CD8-positive, alpha-beta memory T cell (primary cell): ENCODE data around the gene CTNNA1. TPM values are rescaled to one million over a fixed set of nuclear protein-coding genes. Genes with fewer than 3 reads are reported as not detected.

ENCODE experiments used
- CTCF ChIA-PET: fragments of 350-600 bp; sonication (Branson Sonifier 250); formaldehyde crosslinking; loops from one replicate; lab custom pipeline; 2021; ENCODE audit warnings: antibody characterized with exemption; lab: Charles Lee
- POLR2A ChIA-PET: fragments of 350-600 bp; sonication (Branson Sonifier 250); formaldehyde crosslinking; loops from one replicate; lab custom pipeline; 2021; ENCODE audit warnings: antibody characterized with exemption; lab: Charles Lee
- DNase-seq, 5 donors: peaks; one replicate each; pipeline versions ENCODE4 v3.0.0 to v3.0.0-alpha.2; 2020 to 2022; ENCODE audit warnings: mixed read lengths in 1 of 5
- H3K27ac ChIP-seq: one replicate; pipeline ENCODE4 v1.7.0; 2013; ENCODE audit warnings: low read depth, mild to moderate bottlenecking, low read length, moderate library complexity
- H3K27me3 ChIP-seq: 2 replicates; pipeline ENCODE4 v1.7.0; 2013; ENCODE audit warnings: low read length, mild to moderate bottlenecking; ENCODE audit not compliant: insufficient read depth, poor library complexity, severe bottlenecking
- H3K36me3 ChIP-seq: 2 replicates; pipeline ENCODE4 v1.7.0; 2013; ENCODE audit warnings: mild to moderate bottlenecking, low read length, moderate library complexity; ENCODE audit not compliant: insufficient read depth
- H3K4me1 ChIP-seq: 2 replicates; pipeline ENCODE4 v1.7.0; 2013; ENCODE audit warnings: mild to moderate bottlenecking, low read length, moderate library complexity; ENCODE audit not compliant: insufficient read depth
- H3K4me3 ChIP-seq: 2 replicates; pipeline ENCODE4 v1.7.0; 2013; ENCODE audit warnings: mild to moderate bottlenecking, low read length
- H3K9me3 ChIP-seq: 2 replicates; pipeline ENCODE4 v1.7.0; 2013; ENCODE audit warnings: mild to moderate bottlenecking, low read length
- H3K27ac Mint-ChIP-seq, 8 donors: one replicate each; pipeline ENCODE4 v1.8.0; 2020 to 2021; ENCODE audit warnings: mixed read lengths in 8 of 8, mild to moderate bottlenecking in 6 of 8, inconsistent platforms in 3 of 8, moderate library complexity in 3 of 8
- H3K27me3 Mint-ChIP-seq, 2 donors: one replicate each; pipeline ENCODE4 v1.8.0; 2020 to 2021; ENCODE audit warnings: mixed read lengths in 2 of 2, mild to moderate bottlenecking in 1 of 2, moderate library complexity in 1 of 2
- H3K36me3 Mint-ChIP-seq, 3 donors: one replicate each; pipeline ENCODE4 v1.8.0; 2020 to 2021; ENCODE audit warnings: mixed read lengths in 3 of 3, inconsistent platforms in 1 of 3, mild to moderate bottlenecking in 1 of 3
- H3K4me1 Mint-ChIP-seq, 3 donors: one replicate each; pipeline ENCODE4 v1.8.0; 2020 to 2021; ENCODE audit warnings: mixed read lengths in 3 of 3, inconsistent platforms in 1 of 3, mild to moderate bottlenecking in 1 of 3
- H3K4me3 Mint-ChIP-seq, 7 donors: one replicate each; pipeline ENCODE4 v1.8.0; 2020 to 2021; ENCODE audit warnings: mixed read lengths in 7 of 7, mild to moderate bottlenecking in 6 of 7, moderate library complexity in 4 of 7, inconsistent platforms in 2 of 7
- H3K9me3 Mint-ChIP-seq, 5 donors: one replicate each; pipeline ENCODE4 v1.8.0; 2020 to 2022; ENCODE audit warnings: mixed read lengths in 5 of 5, mild to moderate bottlenecking in 3 of 5, moderate library complexity in 2 of 5, inconsistent platforms in 1 of 5
- polyA plus RNA-seq: library from polyadenylated mRNA; unstranded; fragments of 300-500 nt; fragmentation: Illumina TruSeq; gene quantifications from one replicate; pipeline ENCODE4 v1.2.3, GENCODE V29; 2021
- total RNA-seq, 2 experiments: library from RNA; stranded (reverse); gene quantifications; one replicate each; pipeline ENCODE4 v1.2.3, GENCODE V29; 2021

CTNNA1 gene
- total and polyA plus RNA-seq, 3 experiments from 2014 or later = 6.5 to 97.2 (median 89.0) TPM

- no peak for DNase-seq
- Histone ChIP-seq H3K27ac (no peak overlapping the region), H3K27me3 (no peaks in the 10 kb centered on the region), H3K36me3 (no peaks in the 10 kb centered on the region), H3K9me3 (no peaks in the 10 kb centered on the region), H3K4me3 (no peak overlapping the region), H3K4me1 (no peaks in the 10 kb centered on the region)
- no peaks in the 10 kb centered on the region for H3K27me3 Mint-ChIP-seq
- ChIA-PET CTCF (no interaction called here), POLR2A (no interaction called here)
- H3K4me3 Mint-ChIP-seq = no peak overlapping the region
- peaks cover 3 to 10% (median 8%) of the 10 kb centered on the region in 3 donors for H3K36me3 Mint-ChIP-seq
- no peaks in the 10 kb centered on the region for H3K9me3 Mint-ChIP-seq
- peaks cover 5 to 10% (median 7%) of the 10 kb centered on the region in 3 donors for H3K4me1 Mint-ChIP-seq
- peak overlapping the region in 1 of 8 donors; percentile 8 for H3K27ac Mint-ChIP-seq
Measured at GRCh38 chr5:138900281-138900965, 147.2 kb downstream of the CTNNA1 start.

- H3K4me1 ChIP-seq = no peaks in the 10 kb centered on the region
- no peaks in the 10 kb centered on the region for H3K36me3 ChIP-seq
- no peak overlapping the region for H3K4me3 Mint-ChIP-seq
- peaks cover 5 to 10% (median 7%) of the 10 kb centered on the region in 3 donors for H3K4me1 Mint-ChIP-seq
- H3K27me3 Mint-ChIP-seq = no peaks in the 10 kb centered on the region
- DNase-seq = no peak
- H3K9me3 Mint-ChIP-seq = no peaks in the 10 kb centered on the region
- H3K9me3 ChIP-seq = no peaks in the 10 kb centered on the region
- H3K27me3 ChIP-seq = no peaks in the 10 kb centered on the region
- ChIA-PET POLR2A (no interaction called here), CTCF (no interaction called here)
- H3K36me3 Mint-ChIP-seq = peaks cover 4 to 18% (median 12%) of the 10 kb centered on the region in 3 donors
- no peak overlapping the region for H3K27ac Mint-ChIP-seq
- H3K27ac ChIP-seq = no peak overlapping the region
- no peak overlapping the region for H3K4me3 ChIP-seq
Measured at GRCh38 chr5:138901716-138902115, 148.5 kb downstream of the CTNNA1 start.

GRCh38 chr5:138903130-138903775, 150.0 kb downstream of the CTNNA1 start:
- Mint-ChIP-seq H3K27me3 (no peaks in the 10 kb centered on the region), H3K36me3 (peaks cover 8 to 21% (median 12%) of the 10 kb centered on the region in 3 donors), H3K9me3 (no peaks in the 10 kb centered on the region), H3K27ac (no peak overlapping the region), H3K4me3 (no peak overlapping the region), H3K4me1 (peaks cover 5 to 10% (median 7%) of the 10 kb centered on the region in 3 donors)
- CTCF ChIA-PET = no interaction called here
- H3K4me3 ChIP-seq = no peak overlapping the region
- no peaks in the 10 kb centered on the region for H3K4me1 ChIP-seq
- no peaks in the 10 kb centered on the region for H3K27me3 ChIP-seq
- no peak for DNase-seq
- H3K9me3 ChIP-seq = no peaks in the 10 kb centered on the region
- POLR2A ChIA-PET = no interaction called here
- no peak overlapping the region for H3K27ac ChIP-seq
- H3K36me3 ChIP-seq = no peaks in the 10 kb centered on the region

- Mint-ChIP-seq H3K4me1 (peaks cover 3 to 6% (median 3%) of the 10 kb centered on the region in 3 donors), H3K27me3 (no peaks in the 10 kb centered on the region), H3K36me3 (peaks cover 15 to 24% (median 19%) of the 10 kb centered on the region in 3 donors), H3K27ac (no peak overlapping the region), H3K9me3 (no peaks in the 10 kb centered on the region), H3K4me3 (no peak overlapping the region)
- Histone ChIP-seq H3K36me3 (no peaks in the 10 kb centered on the region), H3K4me1 (no peaks in the 10 kb centered on the region), H3K27ac (no peak overlapping the region), H3K9me3 (no peaks in the 10 kb centered on the region), H3K4me3 (no peak overlapping the region), H3K27me3 (no peaks in the 10 kb centered on the region)
- ChIA-PET POLR2A (no interaction called here), CTCF (no interaction called here)
- DNase-seq = no peak
Measured at GRCh38 chr5:138905541-138905940, 152.3 kb downstream of the CTNNA1 start.

GRCh38 chr5:138909734-138910133, 156.5 kb downstream of the CTNNA1 start:
- peaks cover 12 to 18% (median 17%) of the 10 kb centered on the region in 3 donors for H3K36me3 Mint-ChIP-seq
- H3K4me1 Mint-ChIP-seq = no peaks in the 10 kb centered on the region
- no peaks in the 10 kb centered on the region for H3K9me3 Mint-ChIP-seq
- H3K4me3 Mint-ChIP-seq = no peak overlapping the region
- Histone ChIP-seq H3K4me1 (no peaks in the 10 kb centered on the region), H3K27me3 (no peaks in the 10 kb centered on the region), H3K4me3 (no peak overlapping the region), H3K9me3 (no peaks in the 10 kb centered on the region), H3K27ac (no peak overlapping the region), H3K36me3 (no peaks in the 10 kb centered on the region)
- no peaks in the 10 kb centered on the region for H3K27me3 Mint-ChIP-seq
- DNase-seq = no peak
- CTCF ChIA-PET = no interaction called here
- POLR2A ChIA-PET = no interaction called here
- H3K27ac Mint-ChIP-seq = no peak overlapping the region

GRCh38 chr5:138910546-138911185, 157.4 kb downstream of the CTNNA1 start:
- no peak for DNase-seq
- no peaks in the 10 kb centered on the region for H3K9me3 Mint-ChIP-seq
- Histone ChIP-seq H3K27me3 (no peaks in the 10 kb centered on the region), H3K27ac (no peak overlapping the region), H3K4me1 (no peaks in the 10 kb centered on the region), H3K36me3 (no peaks in the 10 kb centered on the region), H3K9me3 (no peaks in the 10 kb centered on the region), H3K4me3 (no peak overlapping the region)
- H3K27ac Mint-ChIP-seq = peak overlapping the region in 1 of 8 donors; percentile 9
- ChIA-PET CTCF (no interaction called here), POLR2A (no interaction called here)
- no peaks in the 10 kb centered on the region for H3K4me1 Mint-ChIP-seq
- H3K36me3 Mint-ChIP-seq = peaks cover 11 to 18% (median 12%) of the 10 kb centered on the region in 3 donors
- H3K27me3 Mint-ChIP-seq = no peaks in the 10 kb centered on the region
- no peak overlapping the region for H3K4me3 Mint-ChIP-seq

- POLR2A ChIA-PET = no interaction called here
- Histone ChIP-seq H3K27ac (no peak overlapping the region), H3K4me1 (no peaks in the 10 kb centered on the region), H3K4me3 (no peak overlapping the region), H3K27me3 (no peaks in the 10 kb centered on the region), H3K36me3 (no peaks in the 10 kb centered on the region), H3K9me3 (no peaks in the 10 kb centered on the region)
- H3K27me3 Mint-ChIP-seq = peaks cover 0 to 1% of the 10 kb centered on the region in 2 donors
- no peak overlapping the region for H3K4me3 Mint-ChIP-seq
- H3K9me3 Mint-ChIP-seq = no peaks in the 10 kb centered on the region
- H3K4me1 Mint-ChIP-seq = no peaks in the 10 kb centered on the region
- peaks cover 7 to 18% (median 11%) of the 10 kb centered on the region in 3 donors for H3K36me3 Mint-ChIP-seq
- CTCF ChIA-PET = no interaction called here
- H3K27ac Mint-ChIP-seq = no peak overlapping the region
- no peak for DNase-seq
Measured at GRCh38 chr5:138911441-138911840, 158.2 kb downstream of the CTNNA1 start.

GRCh38 chr5:138912093-138912492, 158.9 kb downstream of the CTNNA1 start:
- no peak for DNase-seq
- H3K4me1 ChIP-seq = no peaks in the 10 kb centered on the region
- no peak overlapping the region for H3K27ac ChIP-seq
- H3K9me3 ChIP-seq = no peaks in the 10 kb centered on the region
- peak overlapping the region in 1 of 8 donors; percentile 74 for H3K27ac Mint-ChIP-seq
- H3K36me3 Mint-ChIP-seq = peaks cover 7 to 13% (median 8%) of the 10 kb centered on the region in 3 donors
- no peak overlapping the region for H3K4me3 Mint-ChIP-seq
- H3K27me3 ChIP-seq = no peaks in the 10 kb centered on the region
- POLR2A ChIA-PET = no interaction called here
- CTCF ChIA-PET = no interaction called here
- no peak overlapping the region for H3K4me3 ChIP-seq
- no peaks in the 10 kb centered on the region for H3K36me3 ChIP-seq
- peaks cover 0 to 1% of the 10 kb centered on the region in 2 donors for H3K27me3 Mint-ChIP-seq
- no peaks in the 10 kb centered on the region for H3K4me1 Mint-ChIP-seq
- H3K9me3 Mint-ChIP-seq = no peaks in the 10 kb centered on the region
